HG02870 (cell line): ENCODE measurements around the gene KAT2A.

Source experiments
- ATAC-seq: cut with Tn5 transposase; IDR thresholded peaks from one replicate; pipeline ENCODE4 v1.9.1; 2021; ENCODE audit warnings: mild to moderate bottlenecking, moderate library complexity; ENCODE audit not compliant: unreplicated experiment

The KAT2A gene

DNA sequence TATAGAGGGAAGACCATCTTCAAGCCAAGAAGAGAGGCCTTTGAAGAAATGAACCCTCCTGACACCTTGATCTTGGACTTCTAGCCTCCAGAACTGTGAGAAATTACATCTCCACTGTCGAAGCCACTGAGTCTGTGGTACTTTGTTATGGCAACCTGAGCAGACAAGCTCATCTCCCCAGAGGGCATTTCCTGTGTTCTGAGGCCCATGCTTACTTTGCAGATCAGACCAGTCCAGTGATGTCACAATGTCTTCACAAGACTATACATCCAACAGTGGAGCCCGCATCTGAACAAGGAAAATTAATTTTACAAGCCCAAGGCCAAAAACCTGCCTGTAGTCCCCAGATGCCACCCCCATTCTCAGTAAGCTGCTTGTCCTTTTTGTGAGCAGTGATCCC, 56.0 kb downstream of the KAT2A start:
- ATAC-seq, result no peak
